ENCODE measurements around the gene SORCS2.

- TF ChIP-seq CTCF (IDR thresholded peaks at IDR 0.05; ENCODE audit: low read depth, low read length): no peak
- no peak for TF ChIP-seq MAX (IDR thresholded peaks at IDR 0.05; ENCODE audit: low read depth, low read length)
Measured at GRCh38 chr4:7549866-7550265, 357.5 kb downstream of the SORCS2 start.
